ENCODE measurements around the gene IGFL1.
"Not testable (repeated sequence)": the region's sequence is repeated elsewhere in the genome, so short reads cannot be mapped to it uniquely, and the experiment has no call there.

IGFL1 gene

DNA sequence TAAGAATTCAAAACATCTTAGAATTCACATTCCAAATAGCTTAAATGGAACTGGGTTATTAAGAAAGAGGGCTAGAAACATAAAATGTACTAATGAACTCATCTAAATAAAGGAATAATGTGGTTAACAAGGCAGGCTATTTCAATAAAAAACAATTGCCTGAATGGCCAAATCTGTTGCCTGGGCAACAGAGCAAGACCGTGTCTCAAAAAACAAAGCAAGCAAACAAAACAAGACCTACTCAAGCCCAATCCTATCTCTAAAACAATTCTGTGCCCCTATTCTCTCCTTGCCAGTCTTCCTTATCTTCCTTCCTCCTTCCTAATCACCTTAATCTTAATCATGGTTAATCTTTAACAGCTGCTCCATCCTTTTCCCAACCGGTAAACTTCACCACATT, 12.1 kb downstream of the IGFL1 start:
- no peak overlapping the region for H3K4me3 ChIP-seq (ENCODE audit: low read length)
- H3K9me3 ChIP-seq (ENCODE audit: low read length): no peaks in the 10 kb centered on the region
- no peaks in the 10 kb centered on the region for H3K27me3 ChIP-seq (ENCODE audit: insufficient read depth, low read length)
- no peaks in the 10 kb centered on the region for H3K4me1 ChIP-seq (ENCODE audit: insufficient read depth, low read length)
- H2AFZ ChIP-seq (ENCODE audit: low read depth, low read length): no peak overlapping the region
- H3K36me3 ChIP-seq (ENCODE audit: insufficient read depth, low read length): no peaks in the 10 kb centered on the region

DNA sequence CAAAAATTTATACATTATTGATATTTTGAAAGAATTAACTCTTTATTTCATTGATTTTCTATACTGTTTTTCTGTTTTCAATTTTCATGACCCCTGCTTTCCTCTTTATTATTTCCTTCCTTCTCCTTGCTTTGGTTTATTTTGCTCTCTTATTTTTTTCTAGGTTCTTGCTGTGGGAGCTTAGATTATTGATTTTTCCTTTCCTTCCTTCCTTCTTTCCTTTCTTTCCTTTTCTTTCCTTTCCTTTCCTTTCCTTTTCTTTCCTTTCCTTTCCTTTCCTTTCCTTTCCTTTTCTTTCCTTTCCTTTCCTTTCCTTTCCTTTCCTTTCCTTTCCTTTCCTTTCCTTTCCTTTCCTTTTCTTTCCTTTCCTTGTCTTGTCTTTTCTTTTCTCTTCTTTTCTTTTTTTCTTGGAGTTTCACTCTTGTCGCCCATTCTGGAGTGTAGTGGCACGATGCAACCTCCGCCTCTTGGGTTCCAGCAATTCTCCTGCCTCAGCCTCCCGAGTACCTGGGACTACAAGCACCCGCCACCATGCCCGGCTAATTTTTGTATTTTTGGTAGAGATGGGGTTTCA, 13.6 kb downstream of the IGFL1 start:
- H3K4me3 ChIP-seq (ENCODE audit: low read length); H3K4me1 ChIP-seq (ENCODE audit: insufficient read depth, low read length); H2AFZ ChIP-seq (ENCODE audit: low read depth, low read length); H3K27me3 ChIP-seq (ENCODE audit: insufficient read depth, low read length); H3K36me3 ChIP-seq (ENCODE audit: insufficient read depth, low read length); H3K9me3 ChIP-seq (ENCODE audit: low read length): not testable (repeated sequence)

GRCh38 chr19:46250076-46250735, 20.7 kb downstream of the IGFL1 start:
- H3K36me3 ChIP-seq (ENCODE audit: insufficient read depth, low read length): no peaks in the 10 kb centered on the region
- H2AFZ ChIP-seq (ENCODE audit: low read depth, low read length): no peak overlapping the region
- no peaks in the 10 kb centered on the region for H3K9me3 ChIP-seq (ENCODE audit: low read length)
- H3K4me1 ChIP-seq (ENCODE audit: insufficient read depth, low read length): no peaks in the 10 kb centered on the region
- H3K4me3 ChIP-seq (ENCODE audit: low read length): no peak overlapping the region
- no peaks in the 10 kb centered on the region for H3K27me3 ChIP-seq (ENCODE audit: insufficient read depth, low read length)

- Histone ChIP-seq H3K4me1 (ENCODE audit: insufficient read depth, low read length) (no peaks in the 10 kb centered on the region), H3K27me3 (ENCODE audit: insufficient read depth, low read length) (no peaks in the 10 kb centered on the region), H3K36me3 (ENCODE audit: insufficient read depth, low read length) (no peaks in the 10 kb centered on the region), H2AFZ (ENCODE audit: low read depth, low read length) (no peak overlapping the region), H3K9me3 (ENCODE audit: low read length) (no peaks in the 10 kb centered on the region), H3K4me3 (ENCODE audit: low read length) (no peak overlapping the region)
Observed at GRCh38 chr19:46251416-46251815, 21.9 kb downstream of the IGFL1 start.

DNA sequence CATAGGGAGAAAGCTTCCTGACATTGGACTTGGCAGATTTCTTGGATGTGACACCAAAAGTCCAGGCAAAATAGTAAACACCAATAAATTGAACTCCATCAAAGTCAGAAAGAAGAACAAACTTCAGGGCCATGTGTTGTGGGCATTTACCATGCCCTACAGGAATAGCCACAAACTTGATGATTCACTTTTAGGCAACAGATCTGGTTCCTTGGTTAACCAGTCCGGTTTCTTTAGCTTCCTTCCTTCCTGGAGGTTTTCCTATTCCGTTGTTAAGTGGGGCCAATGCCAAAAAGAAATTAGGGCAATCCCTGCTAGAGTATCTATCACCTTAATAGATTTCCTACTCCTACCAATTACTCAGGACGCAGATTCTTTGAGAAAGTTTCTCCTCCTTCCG, 25.2 kb downstream of the IGFL1 start:
- H3K4me1 ChIP-seq (ENCODE audit: insufficient read depth, low read length): no peaks in the 10 kb centered on the region
- H3K4me3 ChIP-seq (ENCODE audit: low read length): no peak overlapping the region
- no peaks in the 10 kb centered on the region for H3K36me3 ChIP-seq (ENCODE audit: insufficient read depth, low read length)
- no peak overlapping the region for H2AFZ ChIP-seq (ENCODE audit: low read depth, low read length)
- H3K9me3 ChIP-seq (ENCODE audit: low read length): no peaks in the 10 kb centered on the region
- H3K27me3 ChIP-seq (ENCODE audit: insufficient read depth, low read length): no peaks in the 10 kb centered on the region

DNA sequence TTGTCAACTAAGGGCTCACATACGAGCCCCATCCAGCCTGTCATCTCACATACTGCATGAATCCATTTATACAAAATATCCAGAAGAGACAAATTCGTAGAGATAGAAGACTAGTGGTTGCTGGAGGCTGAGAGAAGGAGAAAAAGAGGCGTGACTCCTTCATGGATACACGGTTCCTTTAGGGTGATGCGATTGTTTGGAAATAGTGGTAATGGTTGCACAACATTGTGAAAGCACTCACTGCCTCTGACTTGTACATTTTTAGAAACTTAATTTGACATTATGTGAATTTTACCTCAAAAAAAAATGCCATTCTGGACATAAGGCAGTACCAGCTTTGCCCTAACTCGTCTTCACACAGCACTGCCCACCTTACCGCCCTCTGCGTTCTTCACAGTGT, 27.3 kb downstream of the IGFL1 start:
- no peaks in the 10 kb centered on the region for H3K4me1 ChIP-seq (ENCODE audit: insufficient read depth, low read length)
- H3K4me3 ChIP-seq (ENCODE audit: low read length): no peak overlapping the region
- H3K9me3 ChIP-seq (ENCODE audit: low read length): no peaks in the 10 kb centered on the region
- H3K27me3 ChIP-seq (ENCODE audit: insufficient read depth, low read length): no peaks in the 10 kb centered on the region
- H2AFZ ChIP-seq (ENCODE audit: low read depth, low read length): no peak overlapping the region
- no peaks in the 10 kb centered on the region for H3K36me3 ChIP-seq (ENCODE audit: insufficient read depth, low read length)

- H2AFZ ChIP-seq (ENCODE audit: low read depth, low read length); H3K36me3 ChIP-seq (ENCODE audit: insufficient read depth, low read length); H3K9me3 ChIP-seq (ENCODE audit: low read length); H3K4me1 ChIP-seq (ENCODE audit: insufficient read depth, low read length); H3K27me3 ChIP-seq (ENCODE audit: insufficient read depth, low read length); H3K4me3 ChIP-seq (ENCODE audit: low read length): not testable (repeated sequence)
Observed at GRCh38 chr19:46261501-46261900, 32.0 kb downstream of the IGFL1 start.

- H3K36me3 ChIP-seq (ENCODE audit: insufficient read depth, low read length); H3K4me3 ChIP-seq (ENCODE audit: low read length); H2AFZ ChIP-seq (ENCODE audit: low read depth, low read length); H3K27me3 ChIP-seq (ENCODE audit: insufficient read depth, low read length); H3K9me3 ChIP-seq (ENCODE audit: low read length); H3K4me1 ChIP-seq (ENCODE audit: insufficient read depth, low read length): not testable (repeated sequence)
Observed at GRCh38 chr19:46262684-46263296, 33.2 kb downstream of the IGFL1 start.

GRCh38 chr19:46264801-46265200, 35.3 kb downstream of the IGFL1 start:
- not testable (repeated sequence) for H3K36me3 ChIP-seq (ENCODE audit: insufficient read depth, low read length); H3K4me3 ChIP-seq (ENCODE audit: low read length); H3K27me3 ChIP-seq (ENCODE audit: insufficient read depth, low read length); H2AFZ ChIP-seq (ENCODE audit: low read depth, low read length); H3K9me3 ChIP-seq (ENCODE audit: low read length); H3K4me1 ChIP-seq (ENCODE audit: insufficient read depth, low read length)

GRCh38 chr19:46265217-46265828, 35.8 kb downstream of the IGFL1 start:
- Histone ChIP-seq H2AFZ (ENCODE audit: low read depth, low read length) (no peak overlapping the region), H3K4me1 (ENCODE audit: insufficient read depth, low read length) (no peaks in the 10 kb centered on the region), H3K9me3 (ENCODE audit: low read length) (no peaks in the 10 kb centered on the region), H3K27me3 (ENCODE audit: insufficient read depth, low read length) (peaks cover 9% of the 10 kb centered on the region), H3K36me3 (ENCODE audit: insufficient read depth, low read length) (no peaks in the 10 kb centered on the region), H3K4me3 (ENCODE audit: low read length) (no peak overlapping the region)

DNA sequence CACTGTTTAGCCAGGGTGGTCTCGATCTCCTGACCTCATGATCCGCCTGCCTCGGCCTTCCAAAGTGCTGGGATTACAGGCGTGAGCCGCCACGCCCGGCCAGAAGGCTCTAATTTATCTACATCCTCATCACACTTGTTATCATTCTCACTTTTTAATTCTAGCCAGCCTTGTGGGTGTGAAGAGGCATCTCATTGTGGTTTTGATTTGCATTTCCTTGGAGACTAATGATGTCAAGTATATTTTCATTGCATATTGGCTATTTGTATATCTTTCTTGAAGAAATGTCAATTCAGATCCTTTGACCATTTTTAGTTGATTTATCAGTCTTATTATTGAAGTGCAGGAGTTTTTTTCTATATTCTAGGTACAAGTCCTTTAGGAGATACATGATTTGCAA, 39.6 kb downstream of the IGFL1 start:
- peaks cover 13% of the 10 kb centered on the region for H3K27me3 ChIP-seq (ENCODE audit: insufficient read depth, low read length)

DNA sequence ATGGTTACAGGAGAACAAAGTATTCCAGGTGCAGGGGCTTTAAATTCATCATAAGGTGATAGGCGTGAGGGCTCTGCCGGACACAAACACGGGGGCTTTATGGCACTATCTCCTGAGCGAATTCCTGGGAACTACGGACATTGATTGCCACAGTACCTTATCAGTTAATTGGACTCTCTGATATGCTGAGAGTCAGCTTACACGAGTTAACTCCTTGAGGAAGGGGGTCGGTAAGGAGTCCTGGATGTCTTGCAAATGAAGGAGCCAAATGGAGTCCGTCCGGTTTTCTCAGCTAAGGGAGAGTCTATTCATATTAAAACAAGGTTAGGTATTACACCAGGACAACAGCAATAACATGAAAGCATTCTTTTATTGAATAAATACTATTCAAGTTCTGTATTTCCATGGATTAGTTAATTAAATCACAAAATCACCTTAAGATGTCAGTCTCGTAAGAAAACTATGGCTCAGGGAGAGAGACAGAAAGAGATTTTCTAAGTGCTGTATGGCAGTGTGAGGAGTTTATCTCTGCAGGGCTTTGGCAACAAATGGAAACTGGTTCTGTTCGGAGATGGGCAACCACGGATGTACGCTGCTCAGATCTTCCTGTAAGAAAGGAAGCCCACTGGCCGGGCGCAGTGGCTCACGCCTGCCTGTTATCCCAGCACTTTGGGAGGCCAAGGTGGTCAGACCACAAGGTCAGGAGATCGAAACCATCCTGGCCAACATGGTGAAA, 41.1 kb downstream of the IGFL1 start:
- H3K4me1 ChIP-seq (ENCODE audit: insufficient read depth, low read length): no peaks in the 10 kb centered on the region
- H3K9me3 ChIP-seq (ENCODE audit: low read length): no peaks in the 10 kb centered on the region
- peaks cover 13% of the 10 kb centered on the region for H3K27me3 ChIP-seq (ENCODE audit: insufficient read depth, low read length)
- no peaks in the 10 kb centered on the region for H3K36me3 ChIP-seq (ENCODE audit: insufficient read depth, low read length)
- H2AFZ ChIP-seq (ENCODE audit: low read depth, low read length): no peak overlapping the region
- H3K4me3 ChIP-seq (ENCODE audit: low read length): no peak overlapping the region

More for the DNA sequence above, 39.6 kb downstream of the IGFL1 start:
- Histone ChIP-seq H3K4me3 (ENCODE audit: low read length) (no peak overlapping the region), H3K9me3 (ENCODE audit: low read length) (no peaks in the 10 kb centered on the region), H3K4me1 (ENCODE audit: insufficient read depth, low read length) (no peaks in the 10 kb centered on the region), H2AFZ (ENCODE audit: low read depth, low read length) (no peak overlapping the region), H3K36me3 (ENCODE audit: insufficient read depth, low read length) (no peaks in the 10 kb centered on the region)
